HG02884 (cell line): Measurements from ENCODE around the gene CLIC5.

Experiments
- ATAC-seq: cut with Tn5 transposase; IDR thresholded peaks from one replicate; pipeline ENCODE4 v1.9.1; 2021; ENCODE audit warnings: mild to moderate bottlenecking, moderate library complexity; ENCODE audit not compliant: unreplicated experiment

CLIC5 gene

DNA sequence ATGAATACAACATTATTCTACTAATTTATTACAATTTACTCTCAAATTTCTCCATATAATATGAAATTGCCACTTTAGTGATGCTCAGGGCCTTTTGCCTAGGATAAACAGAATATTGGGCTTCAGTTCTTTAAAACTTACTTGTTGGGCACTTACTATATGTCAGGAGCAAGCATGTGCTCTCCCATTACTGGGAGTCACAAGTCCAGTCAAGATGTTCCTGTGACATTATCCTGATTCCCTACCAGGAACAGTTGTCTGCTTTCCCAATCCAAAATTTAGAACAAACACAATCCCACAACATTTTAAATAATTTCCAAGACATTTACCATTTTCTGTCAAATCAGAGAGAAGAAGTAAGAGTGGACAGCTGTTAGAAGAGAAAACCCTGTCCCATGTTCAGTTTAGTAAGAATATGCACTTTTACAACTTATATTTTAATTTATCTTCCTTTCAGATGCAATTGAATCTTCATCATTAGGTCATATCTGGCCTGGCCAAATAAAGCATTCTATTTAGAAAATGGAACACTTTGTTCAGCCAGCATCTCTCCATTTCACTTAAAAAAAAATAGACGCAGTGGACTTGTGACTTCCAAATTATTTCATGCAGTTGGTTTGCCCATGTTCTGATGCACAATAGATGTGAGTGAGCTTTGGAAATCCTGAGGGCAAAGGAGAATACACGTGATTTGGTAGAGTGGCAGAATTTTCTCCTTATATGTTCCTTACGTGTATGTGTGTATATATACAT is 159.8 kb downstream of the CLIC5 start:
- ATAC-seq = no peak

GRCh38 chr6:45854149-45854742 is 161.4 kb downstream of the CLIC5 start:
- ATAC-seq = no peak

DNA sequence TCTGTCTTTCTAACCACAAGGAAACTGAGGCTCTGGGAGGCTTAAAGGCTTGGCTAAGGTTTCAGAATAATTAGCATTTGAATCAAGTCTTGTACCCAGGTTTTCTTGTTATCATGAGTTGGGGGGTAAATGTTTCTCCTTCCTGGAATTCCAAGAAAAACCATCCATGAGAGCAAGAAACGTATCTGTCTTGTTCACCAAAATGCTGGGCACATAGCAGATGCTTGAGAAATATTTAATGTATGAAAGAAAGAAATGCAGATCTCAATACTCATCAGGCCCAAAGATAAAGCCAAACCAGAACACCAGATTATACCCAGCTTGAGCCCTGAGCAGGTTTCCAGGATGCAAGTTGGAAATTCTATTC is 164.6 kb downstream of the CLIC5 start:
- ATAC-seq = no peak

GRCh38 chr6:45850378-45851033 is 165.2 kb downstream of the CLIC5 start:
- ATAC-seq = no peak

DNA sequence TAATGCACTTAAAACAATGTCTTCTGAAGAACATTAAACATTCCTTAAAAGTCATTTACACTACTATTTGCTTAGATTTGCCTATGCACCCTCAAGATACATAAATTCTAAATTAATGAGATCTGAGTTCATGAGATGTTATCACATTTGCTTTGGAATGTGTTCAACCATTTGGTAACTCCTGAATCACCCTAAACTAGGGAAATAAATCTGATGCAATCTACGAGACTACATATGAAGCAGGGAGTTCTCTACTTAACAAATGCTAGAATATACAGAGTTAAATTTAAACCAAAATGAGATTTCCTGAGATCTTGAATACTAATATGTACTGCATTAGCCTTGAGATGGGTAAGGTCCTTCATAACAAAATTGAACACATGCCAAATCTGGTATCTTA is 170.1 kb downstream of the CLIC5 start:
- no peak for ATAC-seq

- ATAC-seq = no peak
These were observed 170.7 kb downstream of the CLIC5 start for GRCh38 chr6:45844986-45845385.

- no peak for ATAC-seq
These were observed 171.7 kb downstream of the CLIC5 start for GRCh38 chr6:45843848-45844521.

DNA sequence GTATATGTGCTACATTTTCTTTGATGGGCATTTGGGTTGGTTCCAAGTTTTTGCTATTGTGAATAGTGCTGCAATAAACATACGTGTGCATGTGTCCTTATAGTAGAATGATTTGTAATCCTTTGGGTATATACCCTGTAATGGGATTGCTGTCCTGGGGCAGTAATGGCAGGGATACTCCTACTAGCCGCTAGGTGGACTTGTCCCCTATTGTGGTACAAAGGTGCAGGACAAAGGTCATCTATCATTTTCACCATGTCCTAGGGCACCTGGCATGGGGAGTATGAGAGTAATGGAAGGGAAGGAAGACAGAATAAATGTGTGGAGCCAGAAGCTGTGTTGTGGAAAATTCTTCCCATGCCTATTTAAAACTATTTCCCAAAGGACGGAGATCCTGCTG is 174.6 kb downstream of the CLIC5 start:
- no peak for ATAC-seq

DNA sequence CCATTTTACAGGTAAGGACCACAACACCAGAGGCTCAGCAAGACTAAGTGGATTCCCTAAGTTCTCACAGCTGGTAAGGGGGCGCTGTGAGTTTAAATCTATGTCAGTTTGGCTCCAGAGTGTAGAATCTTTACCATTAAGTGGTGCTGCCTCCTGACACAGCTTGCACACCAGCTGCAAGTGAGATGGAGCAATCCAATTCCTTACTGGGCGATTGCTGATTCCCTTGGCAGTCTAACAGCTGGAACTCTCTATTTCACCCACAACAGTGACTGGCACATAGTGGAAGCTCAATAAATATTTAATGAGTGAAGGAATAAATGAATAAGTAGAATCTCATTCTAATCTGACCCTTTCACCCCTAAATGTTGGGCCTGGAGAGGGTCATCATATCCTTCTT is 176.7 kb downstream of the CLIC5 start:
- no peak for ATAC-seq

DNA sequence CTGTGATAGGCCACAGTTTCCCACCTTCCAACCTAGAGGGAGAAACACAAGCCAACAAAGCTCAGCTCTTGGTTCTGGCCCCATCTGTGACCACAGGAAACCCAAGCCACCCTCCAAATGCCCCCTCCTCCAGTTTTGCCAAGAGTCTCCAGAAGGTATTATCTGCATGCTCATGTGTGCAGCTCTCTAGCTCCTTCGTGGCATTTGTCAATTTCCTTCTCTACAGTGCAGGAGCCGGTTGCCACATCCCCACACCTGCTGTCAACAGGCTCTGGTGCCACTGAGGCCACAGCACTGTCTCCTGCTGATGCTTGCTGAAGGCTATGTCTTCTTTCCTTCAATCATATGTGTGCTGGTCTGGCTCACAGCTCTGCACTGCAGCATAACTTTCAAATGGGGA is 177.2 kb downstream of the CLIC5 start:
- no peak for ATAC-seq

DNA sequence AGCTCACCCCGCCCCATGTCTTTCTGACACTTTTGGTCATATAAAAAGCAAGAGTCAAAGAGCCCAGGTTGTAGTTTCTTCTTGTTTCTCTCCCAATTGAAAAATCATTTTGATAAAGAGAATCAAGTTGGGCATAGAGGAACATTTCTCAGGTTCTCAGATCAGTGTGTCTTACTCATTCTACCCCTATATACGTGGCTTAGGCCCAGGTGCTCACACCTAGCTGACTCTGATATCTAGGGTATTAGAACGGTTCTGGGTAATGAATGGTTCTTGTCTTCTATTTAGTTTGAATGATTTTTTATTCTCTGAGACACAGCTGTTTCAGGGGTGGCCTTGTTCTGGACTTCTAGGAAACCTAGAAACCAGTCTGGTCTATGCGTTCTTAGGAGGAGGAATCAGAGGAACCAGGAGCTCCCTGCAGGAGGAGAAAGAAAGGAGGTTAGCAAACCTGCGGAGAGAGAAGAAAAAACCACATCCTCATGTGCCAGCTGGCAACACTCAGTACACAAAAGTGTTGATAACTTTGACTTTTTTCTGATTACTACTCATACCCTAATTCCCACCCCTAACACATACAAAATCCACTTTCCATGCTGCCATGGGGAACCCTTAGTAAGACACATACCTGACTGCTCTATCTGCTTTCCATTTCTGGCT is 178.0 kb downstream of the CLIC5 start:
- ATAC-seq = no peak

- ATAC-seq = no peak
These were observed 178.7 kb downstream of the CLIC5 start for GRCh38 chr6:45836984-45837383.

GRCh38 chr6:45836438-45836824 is 179.2 kb downstream of the CLIC5 start:
- no peak for ATAC-seq

- no peak for ATAC-seq
These were observed 179.8 kb downstream of the CLIC5 start for GRCh38 chr6:45835721-45836437.

DNA sequence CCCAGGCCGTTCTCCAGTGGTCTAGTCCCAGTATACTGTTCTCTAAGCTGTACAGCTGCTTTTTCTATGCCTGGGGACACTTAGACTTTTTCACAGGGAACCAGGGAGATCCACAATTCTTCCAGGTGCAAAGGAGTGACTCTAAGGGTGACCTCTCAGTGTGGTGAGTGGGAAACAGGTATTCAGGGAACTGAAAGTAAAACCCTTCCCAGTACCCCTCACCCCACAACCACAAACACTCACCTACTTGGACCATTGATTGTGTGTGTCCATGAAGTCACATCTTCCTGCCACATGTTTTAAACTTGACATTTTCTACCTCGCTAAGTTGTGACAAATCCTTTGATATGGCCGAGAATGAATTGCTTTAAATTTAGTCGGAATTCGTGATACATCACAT is 183.6 kb downstream of the CLIC5 start:
- no peak for ATAC-seq
